ENCODE results near the gene ABL2. TPM values are rescaled to one million over a fixed set of nuclear protein-coding genes. Genes with fewer than 3 reads are reported as not detected.

The ABL2 gene
- total RNA-seq, 1 donor from 2014 or later = 15.0 TPM

- DNase-seq (ENCODE audit: extremely low spot score in 2 of 2) = no peak
- TF ChIP-seq POLR2AphosphoS5 (IDR thresholded peaks at IDR 0.05; ENCODE audit: insufficient read depth in 1 of 2, low read depth in 1 of 2) = no peak
- no peak for TF ChIP-seq POLR2A (IDR thresholded peaks at IDR 0.05)
- TF ChIP-seq CTCF (IDR thresholded peaks at IDR 0.05) = no peak
- Histone ChIP-seq H3K27ac (peak overlapping the region; percentile 36), H3K27me3 (no peaks in the 10 kb centered on the region), H3K4me3 (no peak overlapping the region), H3K4me1 (peaks cover 23% of the 10 kb centered on the region), H3K36me3 (no peaks in the 10 kb centered on the region), H3K9me3 (no peaks in the 10 kb centered on the region)
- intact Hi-C loops (cut with DNase I) = no loop called here
Observed at GRCh38 chr1:179167418-179167777, 62.1 kb downstream of the ABL2 start.

DNA sequence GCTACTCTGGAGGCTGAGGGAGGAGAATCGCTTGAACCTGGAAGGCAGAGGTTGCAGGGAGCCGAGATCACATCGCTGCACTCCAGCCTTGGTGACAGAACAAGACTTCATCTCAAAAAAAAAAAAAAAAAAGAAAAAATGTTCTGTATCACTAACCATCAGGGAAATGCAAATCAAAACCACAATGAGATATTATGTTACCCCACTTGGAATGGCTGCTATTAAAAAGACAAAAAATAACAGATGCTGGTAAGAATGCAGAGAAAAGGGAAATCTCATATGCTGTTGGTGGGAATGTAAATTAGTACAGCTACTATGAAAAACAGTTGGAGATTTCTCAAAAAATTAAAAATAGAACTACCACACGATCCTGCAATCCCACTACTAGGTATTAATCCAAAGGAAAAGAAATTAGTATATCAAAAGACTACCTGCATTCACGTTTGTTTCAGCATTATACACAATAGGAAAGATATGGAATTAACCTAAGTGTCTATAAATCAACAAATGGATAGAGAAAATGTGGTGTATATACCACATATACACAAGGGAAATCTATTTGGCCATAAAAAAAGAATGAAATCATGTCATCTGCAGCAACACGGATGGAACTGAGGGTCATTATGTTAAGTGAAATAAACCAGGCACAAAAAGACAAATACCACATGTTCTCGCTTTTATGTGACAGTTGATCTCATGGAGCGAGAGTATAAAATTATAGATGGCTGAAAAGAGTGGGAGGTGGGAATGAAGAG, 62.6 kb downstream of the ABL2 start:
- Histone ChIP-seq H3K4me1 (peaks cover 23% of the 10 kb centered on the region), H3K27me3 (no peaks in the 10 kb centered on the region)
- intact Hi-C loops (cut with DNase I) = no loop called here

DNA sequence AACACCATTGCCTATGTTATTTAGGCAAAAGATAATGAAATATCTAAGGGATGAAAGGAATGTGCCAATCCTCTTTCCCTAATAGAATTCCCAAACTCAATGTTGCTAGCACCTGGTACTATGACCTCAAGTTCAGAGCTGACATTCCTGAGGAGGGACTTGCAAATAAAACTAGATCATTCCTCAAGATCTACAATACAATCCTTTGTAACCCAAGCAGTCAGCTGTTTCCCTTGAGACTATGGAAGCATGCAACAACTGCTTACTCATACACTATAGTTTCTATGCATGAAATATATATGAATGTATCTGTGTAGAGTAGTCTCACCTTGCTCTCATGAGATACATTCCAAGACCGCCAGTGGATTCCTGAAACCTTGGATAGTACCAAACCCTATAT, 65.0 kb downstream of the ABL2 start:
- Histone ChIP-seq H3K36me3 (no peaks in the 10 kb centered on the region), H3K4me3 (no peak overlapping the region), H3K4me1 (peaks cover 15% of the 10 kb centered on the region), H3K27me3 (no peaks in the 10 kb centered on the region), H3K9me3 (no peaks in the 10 kb centered on the region), H3K27ac (no peak overlapping the region)
- TF ChIP-seq POLR2AphosphoS5 (IDR thresholded peaks at IDR 0.05; ENCODE audit: insufficient read depth in 1 of 2, low read depth in 1 of 2) (no peak), CTCF (IDR thresholded peaks at IDR 0.05) (no peak), POLR2A (IDR thresholded peaks at IDR 0.05) (no peak)
- intact Hi-C loops (cut with DNase I) = no loop called here
- no peak for DNase-seq (ENCODE audit: extremely low spot score in 2 of 2)

More for the DNA sequence above, 62.6 kb downstream of the ABL2 start:
- TF ChIP-seq CTCF (IDR thresholded peaks at IDR 0.05) = no peak
- TF ChIP-seq POLR2A (IDR thresholded peaks at IDR 0.05) = no peak
- TF ChIP-seq POLR2AphosphoS5 (IDR thresholded peaks at IDR 0.05; ENCODE audit: insufficient read depth in 1 of 2, low read depth in 1 of 2) = no peak
- no peaks in the 10 kb centered on the region for H3K36me3 ChIP-seq
- peak overlapping the region; percentile 36 for H3K27ac ChIP-seq
- no peak for DNase-seq (ENCODE audit: extremely low spot score in 2 of 2)
- no peak overlapping the region for H3K4me3 ChIP-seq
- no peaks in the 10 kb centered on the region for H3K9me3 ChIP-seq

GRCh38 chr1:179156708-179157107, 72.8 kb downstream of the ABL2 start:
- Histone ChIP-seq H3K36me3 (no peaks in the 10 kb centered on the region), H3K4me3 (no peak overlapping the region), H3K27me3 (no peaks in the 10 kb centered on the region), H3K27ac (no peak overlapping the region), H3K4me1 (peaks cover 9% of the 10 kb centered on the region), H3K9me3 (no peaks in the 10 kb centered on the region)
- DNase-seq (ENCODE audit: extremely low spot score in 2 of 2) = no peak
- TF ChIP-seq POLR2A (IDR thresholded peaks at IDR 0.05) (no peak), POLR2AphosphoS5 (IDR thresholded peaks at IDR 0.05; ENCODE audit: insufficient read depth in 1 of 2, low read depth in 1 of 2) (no peak), CTCF (IDR thresholded peaks at IDR 0.05) (no peak)
- intact Hi-C loops (cut with DNase I) = no loop called here

DNA sequence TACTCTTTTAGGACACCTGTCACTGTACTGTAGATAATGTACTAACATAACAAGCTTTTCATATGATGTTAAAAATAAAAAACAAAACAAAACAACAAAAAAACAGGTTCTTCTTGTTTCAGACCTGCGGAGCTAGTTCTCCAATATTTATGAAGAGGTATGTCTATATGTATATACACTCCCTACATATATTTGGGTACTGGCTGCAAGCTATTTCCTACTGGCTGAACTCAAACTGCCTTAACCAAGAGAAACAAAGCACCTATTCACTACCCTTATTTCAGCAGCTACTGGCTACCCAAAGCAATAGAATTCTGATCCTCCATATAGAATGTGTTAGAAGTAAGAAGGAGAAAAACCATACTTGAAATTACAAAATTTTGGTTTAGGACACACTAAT, 73.5 kb downstream of the ABL2 start:
- H3K27ac ChIP-seq = no peak overlapping the region
- no peaks in the 10 kb centered on the region for H3K27me3 ChIP-seq
- H3K4me3 ChIP-seq = no peak overlapping the region
- DNase-seq (ENCODE audit: extremely low spot score in 2 of 2) = no peak
- no peaks in the 10 kb centered on the region for H3K9me3 ChIP-seq
- H3K36me3 ChIP-seq = no peaks in the 10 kb centered on the region
- intact Hi-C loops (cut with DNase I) = no loop called here
- peaks cover 9% of the 10 kb centered on the region for H3K4me1 ChIP-seq
- TF ChIP-seq POLR2A (IDR thresholded peaks at IDR 0.05) = no peak
- no peak for TF ChIP-seq CTCF (IDR thresholded peaks at IDR 0.05)
- no peak for TF ChIP-seq POLR2AphosphoS5 (IDR thresholded peaks at IDR 0.05; ENCODE audit: insufficient read depth in 1 of 2, low read depth in 1 of 2)

All from vagina (tissue), 2 donors.